H4 (cell line): ENCODE results near the gene VWC2L. TPM values are rescaled to one million over a fixed set of nuclear protein-coding genes. Genes with fewer than 3 reads are reported as not detected.

ENCODE experiments used
- DNase-seq: peaks from one replicate; pipeline ENCODE4 v3.0.0-alpha.2; 2015; ENCODE audit warnings: low spot score
- total RNA-seq: library from RNA; depleted of rRNA; stranded (reverse); fragments of >200 nt; shearing (Covaris generic); gene quantifications from 2 replicates; pipeline ENCODE4 v1.2.3, GENCODE V29; 2014

The VWC2L gene
- total RNA-seq, 1 experiment from 2014 or later, result not detected

- peak; percentile 19 for DNase-seq
Observed at GRCh38 chr2:214465363-214466146, 54.7 kb downstream of the VWC2L start.

GRCh38 chr2:214469728-214470127, 58.9 kb downstream of the VWC2L start:
- no peak for DNase-seq

GRCh38 chr2:214471382-214471781, 60.5 kb downstream of the VWC2L start:
- no peak for DNase-seq

GRCh38 chr2:214471990-214472389, 61.1 kb downstream of the VWC2L start:
- no peak for DNase-seq

- no peak for DNase-seq
Observed at GRCh38 chr2:214477305-214477704, 66.5 kb downstream of the VWC2L start.

GRCh38 chr2:214481204-214481603, 70.3 kb downstream of the VWC2L start:
- DNase-seq, result peak; percentile 35

GRCh38 chr2:214482728-214483127, 71.9 kb downstream of the VWC2L start:
- DNase-seq, result no peak

- no peak for DNase-seq
Observed at GRCh38 chr2:214484239-214484638, 73.4 kb downstream of the VWC2L start.

- no peak for DNase-seq
Observed at GRCh38 chr2:214484701-214485100, 73.8 kb downstream of the VWC2L start.

- DNase-seq, result no peak
Observed at GRCh38 chr2:214489181-214489580, 78.3 kb downstream of the VWC2L start.

GRCh38 chr2:214489702-214490101, 78.8 kb downstream of the VWC2L start:
- no peak for DNase-seq

GRCh38 chr2:214492152-214492551, 81.3 kb downstream of the VWC2L start:
- no peak for DNase-seq

- no peak for DNase-seq
Observed at GRCh38 chr2:214492608-214493007, 81.8 kb downstream of the VWC2L start.

- no peak for DNase-seq
Observed at GRCh38 chr2:214497489-214497888, 86.6 kb downstream of the VWC2L start.

- DNase-seq, result no peak
Observed at GRCh38 chr2:214503568-214503967, 92.7 kb downstream of the VWC2L start.

GRCh38 chr2:214504599-214505376, 93.9 kb downstream of the VWC2L start:
- DNase-seq, result no peak

GRCh38 chr2:214507032-214507431, 96.2 kb downstream of the VWC2L start:
- no peak for DNase-seq

- DNase-seq, result no peak
Observed at GRCh38 chr2:214514704-214515103, 103.8 kb downstream of the VWC2L start.

GRCh38 chr2:214515111-214515510, 104.3 kb downstream of the VWC2L start:
- DNase-seq, result no peak

- DNase-seq, result no peak
Observed at GRCh38 chr2:214519258-214519818, 108.5 kb downstream of the VWC2L start.

- no peak for DNase-seq
Observed at GRCh38 chr2:214529021-214529420, 118.2 kb downstream of the VWC2L start.

- no peak for DNase-seq
Observed at GRCh38 chr2:214529514-214529913, 118.7 kb downstream of the VWC2L start.

- peak; percentile 39 for DNase-seq
Observed at GRCh38 chr2:214533541-214533940, 122.7 kb downstream of the VWC2L start.
